ENCODE measurements around the gene IFT81. TPM values are rescaled to one million over a fixed set of nuclear protein-coding genes. Genes with fewer than 3 reads are reported as not detected.

The IFT81 gene
- total and polyA plus RNA-seq, 2 of the 13 experiments (the other 11 are each of a cell fraction or from before 2014, with no cell fraction given), result 4.2 to 13.0 TPM

GRCh38 chr12:110079477-110080400 lies 44.4 kb upstream of the IFT81 start (continued):
- TF ChIP-seq ZBTB1 (CRISPR knock-in tag; IDR thresholded peaks at IDR 0.05; ENCODE audit: borderline replicate concordance) (no peak), AGO2 (optimal IDR thresholded peaks at IDR 0.05; ENCODE audit: low read depth, low read length) (no peak), CTCF (CRISPR knock-in tag; IDR thresholded peaks at IDR 0.05) (no peak), HDAC2 (CRISPR knock-in tag; IDR thresholded peaks at IDR 0.05) (peak; percentile 77), NCOA5 (CRISPR knock-in tag; IDR thresholded peaks at IDR 0.05) (no peak), GPBP1L1 (CRISPR knock-in tag; IDR thresholded peaks at IDR 0.05) (no peak), NFIC (IDR thresholded peaks at IDR 0.05; ENCODE audit: low read length) (peak; percentile 16; the same call in 1 of the 2 replicates), PBX3 (CRISPR knock-in tag; IDR thresholded peaks at IDR 0.05; ENCODE audit: borderline replicate concordance) (no peak), ZFP91 (CRISPR knock-in tag; IDR thresholded peaks at IDR 0.05; ENCODE audit: borderline replicate concordance) (peak; percentile 42), PAXIP1 (CRISPR knock-in tag; conservative IDR thresholded peaks at IDR 0.05) (peak; percentile 76), ZNF124 (CRISPR knock-in tag; IDR thresholded peaks at IDR 0.05) (no peak), PLSCR1 (CRISPR knock-in tag; IDR thresholded peaks at IDR 0.05; ENCODE audit: borderline replicate concordance) (0 out of 2 replicates have a peak, but pooled peaks have one; percentile 39), NFRKB (IDR thresholded peaks at IDR 0.05) (no peak), TBX2 (CRISPR knock-in tag; IDR thresholded peaks at IDR 0.05; ENCODE audit: borderline replicate concordance) (peak; percentile 51; the same call in 1 of the 2 replicates), TP53 (CRISPR knock-in tag; conservative IDR thresholded peaks at IDR 0.05) (no peak), MAFF (IDR thresholded peaks at IDR 0.05; ENCODE audit: low read depth, low read length) (no peak)

Data from HepG2 (cell line).